Large intestine (tissue), 12 donors: Measurements from ENCODE around the gene TMOD1. TPM values are rescaled to one million over a fixed set of nuclear protein-coding genes. Genes with fewer than 3 reads are reported as not detected.
"Not testable (repeated sequence)": the region's sequence is repeated elsewhere in the genome, so short reads cannot be mapped to it uniquely, and the experiment has no call there.

Source experiments
- DNase-seq, 2 donors: peaks; one replicate each; pipeline versions ENCODE4 v3.0.0 to v3.0.0-alpha.2; 2013
- H3K27ac ChIP-seq: one replicate; pipeline ENCODE4 v1.5.1; 2013; ENCODE audit warnings: low read length
- H3K27me3 ChIP-seq: 2 replicates; pipeline ENCODE4 v1.6.1; 2013; ENCODE audit warnings: low read length; ENCODE audit not compliant: control insufficient read depth, insufficient read depth
- H3K36me3 ChIP-seq: 2 replicates; pipeline ENCODE4 v1.6.1; 2013; ENCODE audit warnings: low read length; ENCODE audit not compliant: control insufficient read depth, insufficient read depth
- H3K4me1 ChIP-seq: one replicate; pipeline ENCODE4 v1.6.1; 2013; ENCODE audit warnings: low read length; ENCODE audit not compliant: control insufficient read depth, insufficient read depth
- H3K4me3 ChIP-seq: one replicate; pipeline ENCODE4 v1.5.1; 2013; ENCODE audit warnings: low read length
- H3K9me3 ChIP-seq: one replicate; pipeline ENCODE4 v1.6.1; 2013; ENCODE audit warnings: mild to moderate bottlenecking, low read depth, low read length, moderate library complexity; ENCODE audit not compliant: control insufficient read depth
- WGBS: methylation state at CpG from one replicate; pipeline ENCODE4 v1.1.5; 2013; ENCODE audit warnings: low lambda C conversion rate; ENCODE audit not compliant: insufficient coverage; 5-methylcytosine and 5-hydroxymethylcytosine counted together
- long read RNA-seq, 11 donors: transcript quantifications; one replicate each; lab custom pipeline, GENCODE V29; 2026
- polyA plus RNA-seq: library from polyadenylated mRNA; unstranded; fragments of 120-200 nt; gene quantifications from one replicate; pipeline ENCODE4 v1.2.1, GENCODE V29; 2013

Gene TMOD1
- 8.9 TPM for polyA plus RNA-seq
- long read RNA-seq, donor 1 = 0 reads
- long read RNA-seq, donor 2, partial matches to known transcripts = 0 of 2 reads
- long read RNA-seq, donor 2, other reads (novel, unspliced or antisense) = 0 of 2 reads
- long read RNA-seq, donor 3 = 0 reads
- long read RNA-seq, donor 4 = 0 reads
- long read RNA-seq, donor 5, partial matches to known transcripts = 10 of 13 reads
- long read RNA-seq, donor 5, other reads (novel, unspliced or antisense) = 0 of 13 reads
- long read RNA-seq, donor 6, partial matches to known transcripts = 0 of 2 reads
- long read RNA-seq, donor 6, other reads (novel, unspliced or antisense) = 0 of 2 reads
- long read RNA-seq, donor 7, partial matches to known transcripts = 0 of 3 reads
- long read RNA-seq, donor 7, other reads (novel, unspliced or antisense) = 0 of 3 reads
- long read RNA-seq, donor 8, partial matches to known transcripts = 32 of 34 reads
- long read RNA-seq, donor 8, other reads (novel, unspliced or antisense) = 0 of 34 reads
- long read RNA-seq, donor 9, partial matches to known transcripts = 34 of 38 reads
- long read RNA-seq, donor 9, other reads (novel, unspliced or antisense) = 0 of 38 reads
- long read RNA-seq, donor 10, partial matches to known transcripts = 22 of 25 reads
- long read RNA-seq, donor 10, other reads (novel, unspliced or antisense) = 0 of 25 reads
- long read RNA-seq, donor 11, partial matches to known transcripts = 30 of 34 reads
- long read RNA-seq, donor 11, other reads (novel, unspliced or antisense) = 0 of 34 reads

DNA sequence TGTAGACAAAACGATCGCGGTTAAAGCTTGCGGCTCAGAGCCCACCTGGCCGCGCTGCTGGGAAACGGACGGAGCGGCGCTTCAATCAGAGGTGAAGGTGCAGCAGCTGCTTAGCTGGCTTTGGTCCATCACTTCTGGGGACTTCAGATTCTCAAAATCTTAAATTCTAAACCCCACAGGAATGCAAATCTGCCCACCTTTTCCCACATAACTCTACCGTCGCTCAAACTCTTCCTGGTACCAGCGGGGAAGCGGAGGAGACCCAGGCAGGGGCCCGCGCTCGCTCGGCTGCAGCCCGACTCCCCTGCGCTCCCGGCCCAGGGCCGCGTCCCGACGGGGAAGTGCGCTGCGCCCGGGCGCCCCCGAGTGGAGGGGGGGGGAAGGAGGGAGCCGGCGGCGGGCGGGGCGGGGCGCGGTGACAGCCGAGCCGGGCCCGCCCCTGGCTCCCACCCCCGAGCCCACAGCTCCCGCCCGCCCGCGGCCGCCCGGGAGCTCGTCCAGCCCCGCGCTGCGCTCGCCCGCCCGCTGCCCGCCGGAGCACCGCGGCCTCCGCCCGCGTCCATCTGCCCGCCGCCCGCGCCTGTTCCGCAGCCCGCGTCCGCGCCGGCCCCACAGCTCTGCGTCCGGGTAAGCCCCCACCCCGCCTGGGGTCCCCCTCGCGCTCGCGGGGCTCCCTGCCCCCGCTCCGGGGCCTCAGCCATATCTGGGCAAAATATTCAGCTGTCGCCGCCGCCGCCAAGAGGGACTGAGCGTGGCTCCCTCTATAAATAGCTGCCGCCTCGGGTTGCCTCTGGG lies at the start of gene TMOD1:
Gene TMOD1, plus strand, starts transcription at position 490 of the 795 bp plus-strand sequence. CDS start 22,523 bp downstream, outside the sequence.
- peak in 1 of 2 donors; percentile 67 for DNase-seq
- Histone ChIP-seq H3K4me3 (peak within 1 kb of the TSS; percentile 28), H3K4me1 (peaks cover 12% of the 10 kb centered on the region), H3K36me3 (no peaks in the 10 kb centered on the region), H3K27me3 (peaks cover 62% of the 10 kb centered on the region), H3K27ac (no peak within 1 kb of the TSS), H3K9me3 (peaks cover 12% of the 10 kb centered on the region)
- WGBS = no CpG with 5 or more reads among the region's 87 CpGs

GRCh38 chr9:97453573-97453972 lies 47.9 kb upstream of the TMOD1 start:
- peaks cover 16% of the 10 kb centered on the region for H3K36me3 ChIP-seq
- not testable (repeated sequence) for H3K27me3 ChIP-seq, H3K4me1 ChIP-seq, H3K9me3 ChIP-seq, H3K27ac ChIP-seq, H3K4me3 ChIP-seq
- peak in 1 of 2 donors; percentile 48 for DNase-seq
- WGBS = no CpG with 5 or more reads among the region's 3 CpGs

GRCh38 chr9:97456841-97457240 lies 44.6 kb upstream of the TMOD1 start:
- DNase-seq, H3K9me3 ChIP-seq, H3K36me3 ChIP-seq, H3K27me3 ChIP-seq, H3K4me3 ChIP-seq, H3K4me1 ChIP-seq, H3K27ac ChIP-seq: not testable (repeated sequence)

- no peak for DNase-seq
- H3K9me3 ChIP-seq = no peaks in the 10 kb centered on the region
- H3K4me1 ChIP-seq = no peaks in the 10 kb centered on the region
- no peak overlapping the region for H3K27ac ChIP-seq
- H3K4me3 ChIP-seq = no peak overlapping the region
- H3K27me3 ChIP-seq = no peaks in the 10 kb centered on the region
- peaks cover 12% of the 10 kb centered on the region for H3K36me3 ChIP-seq
Measured at GRCh38 chr9:97459326-97459725, 42.1 kb upstream of the TMOD1 start.

GRCh38 chr9:97462159-97462558 lies 39.3 kb upstream of the TMOD1 start:
- Histone ChIP-seq H3K9me3 (no peaks in the 10 kb centered on the region), H3K27me3 (no peaks in the 10 kb centered on the region), H3K4me1 (no peaks in the 10 kb centered on the region), H3K27ac (no peak overlapping the region), H3K4me3 (no peak overlapping the region), H3K36me3 (peaks cover 24% of the 10 kb centered on the region)
- 100% methylated on average over 1 of the region's 3 CpGs for WGBS
- DNase-seq = no peak

DNA sequence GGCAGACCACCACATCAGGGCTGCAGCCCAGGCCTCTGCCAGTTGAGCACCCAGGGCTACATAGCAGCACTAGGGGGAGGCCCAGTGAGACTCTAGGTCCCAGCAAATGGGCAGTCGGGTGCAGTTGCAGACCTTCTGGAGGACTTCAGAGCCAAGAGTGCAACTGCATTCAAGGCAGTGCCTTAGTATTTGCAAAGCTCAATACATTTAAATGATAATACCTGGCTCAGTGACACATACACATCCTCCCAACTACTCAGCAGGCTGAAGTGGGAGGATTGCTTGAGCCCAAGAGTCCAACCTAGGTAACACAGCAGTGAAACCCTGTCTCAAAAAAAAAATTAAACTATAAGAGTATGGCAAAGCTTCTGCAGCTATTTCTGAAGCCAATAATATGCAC lies 38.6 kb upstream of the TMOD1 start:
- no CpG with 5 or more reads among the region's 1 CpG for WGBS
- Histone ChIP-seq H3K4me3 (no peak overlapping the region), H3K4me1 (no peaks in the 10 kb centered on the region), H3K9me3 (no peaks in the 10 kb centered on the region), H3K27me3 (no peaks in the 10 kb centered on the region), H3K36me3 (peaks cover 25% of the 10 kb centered on the region), H3K27ac (no peak overlapping the region)
- DNase-seq = no peak

DNA sequence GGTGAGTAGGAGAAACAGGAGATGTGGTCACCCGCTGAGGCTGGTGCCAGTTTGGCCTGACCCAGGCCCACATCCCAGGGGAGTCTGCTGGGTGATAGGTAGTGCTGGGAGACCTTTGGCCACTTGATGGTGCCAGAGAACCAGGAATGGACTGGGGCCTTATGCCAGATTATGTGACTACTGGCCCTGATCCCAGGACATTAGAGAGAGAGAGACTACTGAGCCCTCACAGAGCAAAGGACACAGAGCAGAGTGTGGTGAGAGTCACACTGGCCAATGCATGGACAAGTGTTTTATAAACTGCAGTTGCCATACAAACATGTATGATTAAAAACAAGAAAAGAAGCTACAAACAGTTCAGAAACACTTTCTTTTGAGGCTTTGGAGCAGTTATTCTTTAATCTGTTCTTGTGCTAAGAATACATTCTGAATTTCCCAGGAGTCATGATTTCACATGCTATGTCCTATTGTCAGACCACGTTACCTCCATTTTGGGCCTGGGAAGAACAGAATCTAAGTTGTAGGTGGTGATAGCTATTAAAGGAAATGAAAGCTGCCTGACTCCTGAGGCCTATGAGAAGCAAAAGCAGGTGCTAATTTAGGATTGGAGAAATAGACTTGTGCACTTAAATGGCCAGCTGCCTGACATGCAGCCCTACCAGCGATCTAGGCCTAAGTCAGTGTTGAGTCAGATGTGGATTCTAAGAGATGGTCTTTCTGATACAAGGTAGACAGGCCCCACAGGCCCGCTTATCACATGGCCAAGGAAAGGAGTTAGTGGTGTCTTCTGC lies 32.6 kb upstream of the TMOD1 start:
- no peak overlapping the region for H3K27ac ChIP-seq
- WGBS = 100% methylated on average over 1 of the region's 4 CpGs

GRCh38 chr9:97470076-97470475 lies 31.4 kb upstream of the TMOD1 start:
- no peak overlapping the region for H3K4me3 ChIP-seq
- whole genome bisulfite sequencing = no CpG with 5 or more reads among the region's 2 CpGs
- DNase-seq = no peak
- H3K9me3 ChIP-seq = no peaks in the 10 kb centered on the region
- H3K27me3 ChIP-seq = no peaks in the 10 kb centered on the region
- H3K36me3 ChIP-seq = peaks cover 39% of the 10 kb centered on the region
- no peaks in the 10 kb centered on the region for H3K4me1 ChIP-seq
- H3K27ac ChIP-seq = no peak overlapping the region

More for the DNA sequence above, 32.6 kb upstream of the TMOD1 start:
- Histone ChIP-seq H3K4me1 (no peaks in the 10 kb centered on the region), H3K4me3 (no peak overlapping the region), H3K9me3 (no peaks in the 10 kb centered on the region), H3K36me3 (peaks cover 29% of the 10 kb centered on the region), H3K27me3 (no peaks in the 10 kb centered on the region)
- DNase-seq = peak; percentile 32 to 44

DNA sequence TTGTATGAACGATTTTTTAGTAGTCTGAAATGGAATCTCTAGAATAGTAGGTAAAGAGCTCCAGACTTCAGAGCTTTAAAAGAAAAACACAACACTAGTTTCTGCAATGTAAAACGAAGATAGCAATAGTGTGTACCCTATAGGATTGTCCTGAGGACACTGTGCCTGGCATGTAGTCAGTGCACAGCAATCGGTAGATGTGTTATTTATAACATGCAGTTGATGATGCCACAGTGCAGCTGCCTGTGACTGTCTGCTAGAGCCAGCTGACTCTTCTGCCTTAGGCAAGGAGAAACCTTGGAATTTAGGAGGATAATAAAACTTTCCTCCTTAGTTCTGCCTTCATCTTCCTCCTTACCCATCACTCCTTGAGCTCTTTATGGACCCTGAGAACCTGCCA lies 27.7 kb upstream of the TMOD1 start:
- no peak for DNase-seq
- Histone ChIP-seq H3K27ac (no peak overlapping the region), H3K36me3 (peaks cover 22% of the 10 kb centered on the region), H3K9me3 (no peaks in the 10 kb centered on the region), H3K27me3 (no peaks in the 10 kb centered on the region), H3K4me1 (no peaks in the 10 kb centered on the region), H3K4me3 (no peak overlapping the region)
- WGBS = 100% methylated on average over 1 of the region's 3 CpGs
